GM12878 (cell line): ENCODE measurements around the gene SORCS2. TPM values are rescaled to one million over a fixed set of nuclear protein-coding genes. Genes with fewer than 3 reads are reported as not detected.

Experiments
- ATAC-seq: fragments of 200-7000 bp; cut with Tn5 transposase; 3 replicates; pipeline ENCODE4 v1.9.1; 2020; ENCODE audit warnings: mild to moderate bottlenecking, moderate library complexity
- BruUV-seq: library from RNA; stranded (reverse); fragments of 400-500 nt; replicated peaks from 2 replicates; lab custom pipeline; 2021; lab: Mats Ljungman, UMichigan
- CTCF ChIA-PET: fragments of 300-600 bp; sonication (Branson Sonifier 250); formaldehyde crosslinking; extraction: SDS; loops from one replicate; lab custom pipeline; 2021; ENCODE audit warnings: inconsistent platforms; lab: Yijun Ruan, JAX
- POLR2A ChIA-PET: fragments of 350-600 bp; formaldehyde crosslinking; extraction: SDS; loops from one replicate; lab custom pipeline; 2021; ENCODE audit warnings: inconsistent platforms; lab: Charles Lee
- RAD21 ChIA-PET: fragments of 300-600 bp; sonication (Branson Sonifier 250); formaldehyde crosslinking; loops from one replicate; lab custom pipeline; 2023; ENCODE audit warnings: antibody characterized with exemption; ENCODE audit not compliant: unreplicated experiment; lab: Charles Lee
- SMC1A ChIA-PET: fragments of 300-600 bp; sonication (Branson Sonifier 250); formaldehyde crosslinking; loops from one replicate; lab custom pipeline; 2023; ENCODE audit not compliant: unreplicated experiment, uncharacterized antibody; lab: Charles Lee
- DNase-seq: peaks from one replicate; pipeline ENCODE4 v3.0.0-alpha.2; 2011; ENCODE audit warnings: low read depth, low spot score
- FAIRE-seq: peaks from 3 replicates; lab custom pipeline; 2011; peaks lifted over from hg19 to GRCh38; lab: Jason Lieb, UNC
- H2AFZ ChIP-seq: 2 replicates; pipeline ENCODE4 v1.6.0; 2011; ENCODE audit warnings: low read depth, low read length, control low read depth; ENCODE audit not compliant: control insufficient read depth
- H3K27ac ChIP-seq: 2 replicates; pipeline ENCODE4 v1.5.1; 2011; ENCODE audit warnings: control low read depth; ENCODE audit not compliant: control insufficient read depth, insufficient read depth
- H3K27me3 ChIP-seq, 2 experiments: replicated peaks in 1 of 2; 2 replicates each; pipeline versions ENCODE4 v1.6.0 to v1.6.1; 2011; ENCODE audit warnings: low read length in 1 of 2; ENCODE audit not compliant: control insufficient read depth in 2 of 2, insufficient read depth in 2 of 2
- H3K36me3 ChIP-seq, 2 experiments: 2 replicates each; pipeline ENCODE4 v1.5.1; 2011; ENCODE audit warnings: low read length in 1 of 2; ENCODE audit not compliant: control insufficient read depth in 2 of 2, insufficient read depth in 2 of 2
- H3K4me1 ChIP-seq: 2 replicates; pipeline ENCODE4 v1.6.1; 2011; ENCODE audit warnings: mild to moderate bottlenecking, low read length, moderate library complexity, mixed read lengths; ENCODE audit not compliant: control insufficient read depth, insufficient read depth
- H3K4me2 ChIP-seq: 2 replicates; pipeline ENCODE4 v1.6.0; 2011; ENCODE audit warnings: control low read depth; ENCODE audit not compliant: control insufficient read depth, insufficient read depth
- H3K4me3 ChIP-seq: fragments of 200-600 bp; sonication (generic); 2 replicates; pipeline ENCODE4 v1.5.1; 2016
- H3K79me2 ChIP-seq: 2 replicates; pipeline ENCODE4 v1.6.0; 2011; ENCODE audit warnings: low read length; ENCODE audit not compliant: control insufficient read depth, insufficient read depth
- H3K9ac ChIP-seq: 2 replicates; pipeline ENCODE4 v1.8.0; 2011; ENCODE audit warnings: low read length, control low read depth, mixed read lengths; ENCODE audit not compliant: control insufficient read depth, insufficient read depth
- H3K9me3 ChIP-seq: replicated peaks from 3 replicates; pipeline ENCODE4 v1.5.1; 2011; ENCODE audit warnings: mild to moderate bottlenecking, low read length; ENCODE audit not compliant: control insufficient read depth, insufficient read depth
- H4K20me1 ChIP-seq: 2 replicates; pipeline ENCODE4 v1.6.0; 2011; ENCODE audit not compliant: control insufficient read depth, insufficient read depth
- ASH2L ChIP-seq: fragments of 300-600, 200-600 bp; sonication (generic); IDR thresholded peaks from 2 replicates; pipeline ENCODE4 v1.6.1; 2017; ENCODE audit warnings: low read depth, mild to moderate bottlenecking, borderline replicate concordance
- CBFB ChIP-seq: IDR thresholded peaks from 2 replicates; pipeline ENCODE4 v1.6.1; 2016; ENCODE audit warnings: antibody characterized with exemption, low read depth
- EED ChIP-seq: sonication (generic); IDR thresholded peaks from 2 replicates; pipeline ENCODE4 v1.6.1; 2016; ENCODE audit warnings: antibody characterized with exemption, low read depth
- FOS ChIP-seq: IDR thresholded peaks from 3 replicates; pipeline ENCODE4 v1.6.1; 2011; ENCODE audit warnings: borderline replicate concordance; ENCODE audit not compliant: insufficient read length; ENCODE audit errors: extremely low read depth
- FOXK2 ChIP-seq: fragments of 450-650 bp; IDR thresholded peaks from 2 replicates; pipeline ENCODE4 v1.6.1; 2017; ENCODE audit warnings: mild to moderate bottlenecking, moderate library complexity
- GATAD2B ChIP-seq: fragments of 450-650 bp; conservative IDR thresholded peaks from 2 replicates; pipeline ENCODE4 v1.6.1; 2017; ENCODE audit warnings: low read depth, mild to moderate bottlenecking, moderate library complexity
- LARP7 ChIP-seq: fragments of 450-650 bp; IDR thresholded peaks from 2 replicates; pipeline ENCODE4 v1.6.1; 2017; ENCODE audit warnings: mild to moderate bottlenecking
- MXI1 ChIP-seq: fragments of 150-350 bp; IDR thresholded peaks from 2 replicates; pipeline ENCODE4 v1.6.1; 2011; ENCODE audit warnings: low read depth, mild to moderate bottlenecking, inconsistent platforms, low read length, improper control_type of control experiment
- NR2C1 ChIP-seq: fragments of 450-650 bp; IDR thresholded peaks from 2 replicates; pipeline ENCODE4 v1.6.1; 2017; ENCODE audit warnings: antibody characterized with exemption, mild to moderate bottlenecking, moderate library complexity
- SIN3A ChIP-seq: IDR thresholded peaks from 2 replicates; pipeline ENCODE4 v1.6.1; 2012; ENCODE audit warnings: low read depth, low read length, improper control_type of control experiment
- SMC3 ChIP-seq: IDR thresholded peaks from 2 replicates; pipeline ENCODE4 v1.6.1; 2011; ENCODE audit warnings: low read length, improper control_type of control experiment, borderline replicate concordance
- SREBF1 ChIP-seq: IDR thresholded peaks from 2 replicates; pipeline ENCODE4 v1.6.1; 2012; ENCODE audit warnings: mild to moderate bottlenecking, low read length
- SREBF2 ChIP-seq: IDR thresholded peaks from 2 replicates; pipeline ENCODE4 v1.6.1; 2012; ENCODE audit warnings: mild to moderate bottlenecking, low read length
- TCF12 ChIP-seq: IDR thresholded peaks from 2 replicates; pipeline ENCODE4 v1.6.1; 2011; ENCODE audit warnings: low read depth, mild to moderate bottlenecking, low read length
- YY1 ChIP-seq: IDR thresholded peaks from 2 replicates; pipeline ENCODE4 v1.6.1; 2011; ENCODE audit warnings: low read depth, mild to moderate bottlenecking, low read length
- ZNF207 ChIP-seq: fragments of 450-650 bp; IDR thresholded peaks from 2 replicates; pipeline ENCODE4 v1.6.1; 2014; ENCODE audit warnings: antibody characterized with exemption, mild to moderate bottlenecking, borderline replicate concordance
- ZNF384 ChIP-seq: IDR thresholded peaks from 2 replicates; pipeline ENCODE4 v1.6.1; 2012; ENCODE audit warnings: low read depth, mild to moderate bottlenecking, low read length, improper control_type of control experiment, borderline replicate concordance
- WGBS: methylation state at CpG from one replicate; pipeline ENCODE4 v1.1.6; 2016; ENCODE audit warnings: low lambda C conversion rate; ENCODE audit not compliant: insufficient replicate concordance, insufficient coverage; ENCODE audit errors: missing lambda C conversion rate; 5-methylcytosine and 5-hydroxymethylcytosine counted together
- in situ Hi-C: fragments of 300-500 bp; cut with MboI; formaldehyde crosslinking; loops from 9 replicates; pipeline ENCODE4 v1.14.3; 2018; ENCODE audit warnings: mixed read lengths
- intact Hi-C: fragments of 100-400 bp; cut with micrococcal nuclease; formaldehyde crosslinking; loops from one replicate; pipeline ENCODE4 v1.14.2; 2022; ENCODE audit not compliant: unreplicated experiment
- polyA plus RNA-seq, 11 experiments: library from polyadenylated mRNA; depleted of rRNA in 4 of 11; unstranded in 6 of 11; stranded (reverse) in 5 of 11; fragments of >200 nt; fragmentation: Nextera tagmentation in 4 of 11; fragmentation: Illumina TruSeq in 1 of 11; extraction: Ambion mirVana in 4 of 11; extraction: Trizol in 1 of 11; gene quantifications; 1 replicate in 1 of 11; 2 replicates in 10 of 11; pipeline versions ENCODE4 v1.2.1 to v1.2.3, GENCODE V29; 2011 to 2016; ENCODE audit warnings: inconsistent platforms in 2 of 11, missing spikeins in 2 of 11, low read depth in 1 of 11
- total RNA-seq, 4 experiments: library from RNA; depleted of rRNA in 3 of 4; stranded (reverse); fragments of >200 nt in 3 of 4; fragmentation: Illumina TruSeq in 1 of 4; extraction: Trizol in 1 of 4; gene quantifications; 2 replicates each; pipeline versions ENCODE4 v1.2.1 to v1.2.3, GENCODE V29; 2013 to 2021
- TF ChIP-seq, protein P1 (sequence below): IDR thresholded peaks from 2 replicates; pipeline ENCODE4 v1.6.1; 2011; ENCODE audit warnings: low read depth, mild to moderate bottlenecking, low read length, moderate library complexity, borderline replicate concordance; ENCODE audit errors: extremely low read depth
- TF ChIP-seq, protein P2 (sequence below): fragments of 450-650 bp; IDR thresholded peaks from 2 replicates; pipeline ENCODE4 v1.6.1; 2017; ENCODE audit warnings: borderline replicate concordance

Gene SORCS2
- total and polyA plus RNA-seq, 10 of the 15 experiments (the other 5 are each of a cell fraction or from before 2014, with no cell fraction given): 0.01 to 0.15 (median 0.05) TPM; not detected in 5

DNA sequence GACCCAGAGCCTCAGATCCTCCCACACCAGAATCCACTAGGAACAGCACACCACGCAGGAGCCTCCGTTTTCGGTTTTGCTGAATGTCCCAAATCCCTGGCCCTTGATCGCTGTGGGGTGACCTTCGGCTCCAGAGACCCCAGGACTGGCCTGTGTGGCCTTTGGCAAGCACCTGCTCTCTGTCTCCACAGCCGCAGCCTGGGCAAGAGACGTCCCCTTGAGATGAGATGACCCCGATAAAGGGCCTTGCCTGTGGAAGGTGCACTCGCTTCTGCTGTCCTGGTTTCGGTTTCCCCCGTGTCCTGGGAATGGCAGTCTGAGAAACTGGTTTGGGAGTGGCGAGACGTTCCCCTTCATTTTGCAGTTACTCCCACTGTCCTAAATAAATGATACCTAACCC lies 232.8 kb downstream of the SORCS2 start:
- POLR2A ChIA-PET: no interaction called here
- CTCF ChIA-PET: no interaction called here
- H2AFZ ChIP-seq: no peak overlapping the region
- no peak overlapping the region for H3K4me2 ChIP-seq
- H3K4me3 ChIP-seq: no peak overlapping the region
- intact Hi-C loops (no loop called here), in situ Hi-C loops (no loop called here)
- no peaks in the 10 kb centered on the region for H4K20me1 ChIP-seq
- H3K9me3 ChIP-seq: no peaks in the 10 kb centered on the region
- no peaks in the 10 kb centered on the region for H3K36me3 ChIP-seq
- BruUV-seq: no TSS peak
- ATAC-seq (no peak), DNase-seq (no peak), FAIRE-seq (no peak)
- TF ChIP-seq, protein P1, sequence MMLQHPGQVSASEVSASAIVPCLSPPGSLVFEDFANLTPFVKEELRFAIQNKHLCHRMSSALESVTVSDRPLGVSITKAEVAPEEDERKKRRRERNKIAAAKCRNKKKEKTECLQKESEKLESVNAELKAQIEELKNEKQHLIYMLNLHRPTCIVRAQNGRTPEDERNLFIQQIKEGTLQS: no peak
- TF ChIP-seq ASH2L: no peak
- TF ChIP-seq MXI1: no peak
- TF ChIP-seq SREBF1: no peak
- no peak for TF ChIP-seq NR2C1
- TF ChIP-seq FOXK2: no peak
- no peaks in the 10 kb centered on the region for H3K79me2 ChIP-seq
- no peak overlapping the region for H3K27ac ChIP-seq
- H3K4me1 ChIP-seq: no peaks in the 10 kb centered on the region
- no peak overlapping the region for H3K9ac ChIP-seq
- WGBS: 43% methylated on average over 13 of the region's 13 CpGs
- SMC1A ChIA-PET: no interaction called here
- RAD21 ChIA-PET: no interaction called here
- H3K27me3 ChIP-seq: no peaks in the 10 kb centered on the region

DNA sequence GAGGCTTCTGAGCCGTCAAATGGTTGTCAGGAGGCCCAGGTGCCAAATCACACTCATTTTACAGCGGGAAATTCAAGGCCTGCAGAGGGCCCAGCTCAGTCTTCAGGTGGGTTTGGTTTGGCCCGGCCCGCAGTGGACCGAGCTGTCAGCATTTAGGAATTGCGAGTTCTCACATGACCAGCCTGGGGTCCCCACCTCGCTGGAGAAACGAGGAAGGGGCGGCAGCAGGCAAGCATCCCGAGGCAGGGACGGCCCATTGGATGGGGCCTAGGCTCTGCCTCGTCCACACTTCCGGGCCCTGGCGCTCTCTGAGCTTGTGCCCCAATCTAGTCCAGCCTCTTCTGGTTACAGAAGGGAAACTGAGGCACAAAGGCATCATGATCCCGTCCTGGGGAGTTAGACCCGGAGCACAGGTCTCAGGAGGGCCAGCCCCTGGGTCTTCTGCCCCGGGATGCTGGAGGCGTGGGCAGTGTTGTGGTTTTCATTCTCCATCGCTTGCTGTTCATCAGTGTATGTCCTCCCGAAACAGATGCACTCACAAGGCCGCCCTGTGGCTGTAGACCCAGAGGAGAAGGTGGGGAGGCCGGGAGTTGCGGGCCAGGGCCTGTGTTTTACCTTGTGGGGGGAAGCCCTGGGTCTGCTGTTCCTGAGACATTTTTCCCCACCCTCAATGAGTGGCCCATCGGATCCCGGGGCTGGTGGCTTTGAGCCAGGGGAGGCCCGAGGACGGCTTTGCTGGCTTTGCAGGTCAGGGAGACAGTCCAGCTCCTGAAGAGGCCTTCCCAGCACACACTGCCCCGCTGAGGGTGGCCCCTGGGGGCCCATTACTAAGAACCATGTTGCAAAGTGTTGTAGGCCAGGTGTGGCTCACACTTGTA lies 233.5 kb downstream of the SORCS2 start:
- ChIA-PET CTCF (no interaction called here), POLR2A (no interaction called here), SMC1A (no interaction called here), RAD21 (no interaction called here)
- Histone ChIP-seq H3K36me3 (no peaks in the 10 kb centered on the region), H3K4me3 (no peak overlapping the region), H4K20me1 (no peaks in the 10 kb centered on the region), H3K27ac (no peak overlapping the region), H3K9me3 (no peaks in the 10 kb centered on the region), H3K9ac (no peak overlapping the region), H2AFZ (no peak overlapping the region), H3K4me2 (no peak overlapping the region), H3K79me2 (no peaks in the 10 kb centered on the region), H3K27me3 (no peaks in the 10 kb centered on the region), H3K4me1 (no peaks in the 10 kb centered on the region)
- 25% methylated on average over 28 of the region's 28 CpGs for WGBS
- no TSS peak for BruUV-seq
- in situ Hi-C loops (no loop called here), intact Hi-C loops (no loop called here)
- FAIRE-seq (no peak), DNase-seq (no peak), ATAC-seq (no peak)
- TF ChIP-seq EED: no peak
- no peak for TF ChIP-seq ZNF207
- TF ChIP-seq SMC3: no peak
- no peak for TF ChIP-seq SREBF2
- TF ChIP-seq LARP7: no peak
- TF ChIP-seq FOS: no peak
- TF ChIP-seq GATAD2B: no peak
- no peak for TF ChIP-seq TCF12
- TF ChIP-seq ZNF384: no peak
- no peak for TF ChIP-seq CBFB
- no peak for TF ChIP-seq SIN3A
- no peak for TF ChIP-seq YY1
- TF ChIP-seq, protein P2, sequence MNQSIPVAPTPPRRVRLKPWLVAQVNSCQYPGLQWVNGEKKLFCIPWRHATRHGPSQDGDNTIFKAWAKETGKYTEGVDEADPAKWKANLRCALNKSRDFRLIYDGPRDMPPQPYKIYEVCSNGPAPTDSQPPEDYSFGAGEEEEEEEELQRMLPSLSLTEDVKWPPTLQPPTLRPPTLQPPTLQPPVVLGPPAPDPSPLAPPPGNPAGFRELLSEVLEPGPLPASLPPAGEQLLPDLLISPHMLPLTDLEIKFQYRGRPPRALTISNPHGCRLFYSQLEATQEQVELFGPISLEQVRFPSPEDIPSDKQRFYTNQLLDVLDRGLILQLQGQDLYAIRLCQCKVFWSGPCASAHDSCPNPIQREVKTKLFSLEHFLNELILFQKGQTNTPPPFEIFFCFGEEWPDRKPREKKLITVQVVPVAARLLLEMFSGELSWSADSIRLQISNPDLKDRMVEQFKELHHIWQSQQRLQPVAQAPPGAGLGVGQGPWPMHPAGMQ: no peak
